NB4 (cell line): Measurements from ENCODE around the gene MPPED1.

ENCODE experiments used
- MYC ChIP-seq: IDR thresholded peaks from 2 replicates; pipeline ENCODE4 v1.6.1; 2011; ENCODE audit warnings: low read depth, low read length
- TF ChIP-seq, protein P1 (sequence below): IDR thresholded peaks from one replicate; pipeline ENCODE4 v1.5.1; 2012; ENCODE audit warnings: low read depth, low read length

DNA sequence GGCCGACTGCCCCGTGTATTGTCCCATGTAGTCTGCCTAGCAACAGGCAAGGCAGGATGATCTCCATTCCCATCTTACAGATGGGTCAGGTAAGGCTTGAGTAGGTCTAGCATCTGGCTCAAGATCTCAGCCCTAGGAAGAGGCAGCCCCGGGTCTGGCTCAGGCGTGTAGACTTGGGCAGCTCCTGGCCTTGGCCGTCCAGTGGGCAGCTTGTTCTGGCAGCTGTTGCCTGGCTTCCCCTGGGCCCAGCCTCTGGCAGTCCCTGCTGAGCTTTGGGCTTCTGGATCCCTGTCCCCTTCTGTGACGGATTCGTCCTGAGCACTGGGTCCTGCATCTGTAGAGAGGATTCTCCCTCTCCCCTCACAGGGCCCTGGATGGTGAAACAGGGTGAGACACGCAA, 72.4 kb downstream of the MPPED1 start:
- TF ChIP-seq MYC: no peak
- TF ChIP-seq, protein P1, sequence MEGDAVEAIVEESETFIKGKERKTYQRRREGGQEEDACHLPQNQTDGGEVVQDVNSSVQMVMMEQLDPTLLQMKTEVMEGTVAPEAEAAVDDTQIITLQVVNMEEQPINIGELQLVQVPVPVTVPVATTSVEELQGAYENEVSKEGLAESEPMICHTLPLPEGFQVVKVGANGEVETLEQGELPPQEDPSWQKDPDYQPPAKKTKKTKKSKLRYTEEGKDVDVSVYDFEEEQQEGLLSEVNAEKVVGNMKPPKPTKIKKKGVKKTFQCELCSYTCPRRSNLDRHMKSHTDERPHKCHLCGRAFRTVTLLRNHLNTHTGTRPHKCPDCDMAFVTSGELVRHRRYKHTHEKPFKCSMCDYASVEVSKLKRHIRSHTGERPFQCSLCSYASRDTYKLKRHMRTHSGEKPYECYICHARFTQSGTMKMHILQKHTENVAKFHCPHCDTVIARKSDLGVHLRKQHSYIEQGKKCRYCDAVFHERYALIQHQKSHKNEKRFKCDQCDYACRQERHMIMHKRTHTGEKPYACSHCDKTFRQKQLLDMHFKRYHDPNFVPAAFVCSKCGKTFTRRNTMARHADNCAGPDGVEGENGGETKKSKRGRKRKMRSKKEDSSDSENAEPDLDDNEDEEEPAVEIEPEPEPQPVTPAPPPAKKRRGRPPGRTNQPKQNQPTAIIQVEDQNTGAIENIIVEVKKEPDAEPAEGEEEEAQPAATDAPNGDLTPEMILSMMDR: no peak
